K562 (cell line): Measurements from ENCODE around the gene DCAF15. TPM values are rescaled to one million over a fixed set of nuclear protein-coding genes. Genes with fewer than 3 reads are reported as not detected.
A peak's percentile ranks its signal among the peaks of the same experiment; 100 is the strongest.

Experiments
- C11orf30 ChIP-seq: fragments of 450-650 bp; IDR thresholded peaks from 2 replicates; pipeline ENCODE4 v1.6.1; 2016; ENCODE audit warnings: low read depth, mild to moderate bottlenecking
- CHD1 ChIP-seq: fragments of 200-600 bp; sonication (generic); IDR thresholded peaks from one replicate; pipeline ENCODE4 v1.6.1; 2012; ENCODE audit warnings: mild to moderate bottlenecking, moderate library complexity, low read length, inconsistent platforms
- GTF2E2 ChIP-seq: fragments of 200-800 bp; sonication (Bioruptor generic); IDR thresholded peaks from 2 replicates; pipeline ENCODE4 v1.6.1; 2016; ENCODE audit warnings: missing genetic modification characterization, missing compliant biosample characterization
- POLR2AphosphoS5 ChIP-seq: IDR thresholded peaks from 2 replicates; pipeline ENCODE4 v1.6.1; 2011; ENCODE audit warnings: mild to moderate bottlenecking, low read depth, low read length, moderate library complexity; ENCODE audit not compliant: control insufficient read depth, insufficient read depth
- ZNF316 ChIP-seq: fragments of 450-650 bp; IDR thresholded peaks from 2 replicates; pipeline ENCODE4 v1.6.1; 2016
- ZNF445 ChIP-seq: fragments of 250-450 bp; sonication (Bioruptor Pico); IDR thresholded peaks from 2 replicates; pipeline ENCODE4 v1.4.0; 2020; ENCODE audit warnings: low read depth, mild to moderate bottlenecking, moderate library complexity
- polyA plus RNA-seq, 8 experiments: library from polyadenylated mRNA; depleted of rRNA in 4 of 8; stranded (reverse) in 5 of 8; unstranded in 3 of 8; fragments of >200 nt; fragmentation: Nextera tagmentation in 2 of 8; fragmentation: Illumina TruSeq in 1 of 8; extraction: Ambion mirVana in 2 of 8; extraction: Trizol in 1 of 8; gene quantifications; 2 replicates each; pipeline versions ENCODE4 v1.2.1 to v1.2.3, GENCODE V29; 2011 to 2014; ENCODE audit warnings: inconsistent platforms in 1 of 8, missing spikeins in 1 of 8
- total RNA-seq, 7 experiments: library from RNA; depleted of rRNA in 6 of 7; stranded (reverse); fragments of >200 nt in 6 of 7; fragmentation: Illumina TruSeq in 2 of 7; extraction: Trizol in 2 of 7; gene quantifications; 2 replicates each; pipeline versions ENCODE4 v1.2.1 to v1.2.3, GENCODE V29; 2011 to 2021; ENCODE audit warnings: low replicate concordance in 1 of 7
- TF ChIP-seq, protein P1 (sequence below): sonication (generic); formaldehyde crosslinking; IDR thresholded peaks from 2 replicates; pipeline ENCODE4 v1.8.0; 2023; ENCODE audit warnings: mild to moderate bottlenecking, missing genetic modification reagents
- TF ChIP-seq, protein P2 (sequence below), 3 experiments: IDR thresholded peaks in 2 of 3; conservative IDR thresholded peaks in 1 of 3; 2 replicates each; pipeline ENCODE4 v1.5.1; 2011 to 2012; ENCODE audit warnings: low read length in 3 of 3, mild to moderate bottlenecking in 3 of 3, control low read depth in 2 of 3, improper control_type of control experiment in 1 of 3, inconsistent platforms in 1 of 3, low read depth in 1 of 3, mixed read lengths in 1 of 3, moderate library complexity in 1 of 3; ENCODE audit not compliant: insufficient read depth in 2 of 3
- TF ChIP-seq, protein P3 (sequence below): fragments of 450-650 bp; IDR thresholded peaks from 2 replicates; pipeline ENCODE4 v1.6.1; 2016; ENCODE audit warnings: low read depth, mild to moderate bottlenecking, moderate library complexity
- TF ChIP-seq, protein P4 (sequence below): sonication (generic); IDR thresholded peaks from 2 replicates; pipeline ENCODE4 v1.6.1; 2016
- TF ChIP-seq, protein P5 (sequence below): fragments of 250-450 bp; sonication (Bioruptor Pico); IDR thresholded peaks from 2 replicates; pipeline ENCODE4 v1.9.0; 2021; ENCODE audit warnings: mild to moderate bottlenecking, inconsistent platforms
- TF ChIP-seq, protein P6 (sequence below): fragments of 250-450 bp; sonication (Bioruptor Pico); IDR thresholded peaks from 2 replicates; pipeline ENCODE4 v1.4.0; 2020; ENCODE audit warnings: mild to moderate bottlenecking

DCAF15 gene
- total and polyA plus RNA-seq, 9 of the 15 experiments (the other 6 are each of a cell fraction or from before 2014, with no cell fraction given): 0.17 to 68.5 (median 27.7) TPM

DNA sequence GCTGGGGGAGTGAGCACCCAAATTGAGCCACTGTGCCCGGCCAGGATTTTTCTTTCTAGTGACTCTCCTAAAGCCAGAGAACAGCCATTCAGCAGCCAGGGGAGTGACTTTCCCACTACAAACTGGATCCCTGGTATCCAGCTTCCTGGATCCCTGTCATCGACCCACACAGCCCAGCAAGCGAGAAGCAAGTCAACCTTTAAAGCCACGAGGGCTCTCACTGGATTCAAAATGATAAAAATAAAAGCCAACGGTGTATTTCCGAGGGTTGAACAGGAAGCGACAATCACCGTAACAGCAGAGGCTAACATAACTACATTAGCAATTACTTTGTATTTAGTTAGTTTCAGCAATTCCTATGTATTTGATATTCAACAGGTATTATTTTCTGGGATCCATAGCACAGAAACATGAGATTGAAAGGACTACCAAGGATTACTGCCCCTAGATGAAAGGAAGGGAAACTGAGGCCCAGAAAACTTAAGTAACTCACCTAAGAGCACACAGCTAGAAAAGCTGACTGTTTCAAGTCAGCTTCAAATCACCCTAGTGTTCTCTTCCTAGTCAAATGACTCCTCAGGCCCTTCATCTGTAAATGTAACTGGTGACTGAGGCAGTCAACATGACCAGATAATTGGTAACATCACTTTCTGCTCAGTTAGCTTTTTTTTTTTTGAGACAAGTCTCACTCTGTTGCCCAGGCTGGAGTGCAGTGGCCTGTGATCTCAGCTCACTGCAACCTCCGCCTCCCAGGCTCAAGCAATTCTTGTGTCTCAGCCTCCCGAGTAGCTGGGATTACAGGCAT is 51.1 kb downstream of the DCAF15 start (continued):
- TF ChIP-seq, protein P1, sequence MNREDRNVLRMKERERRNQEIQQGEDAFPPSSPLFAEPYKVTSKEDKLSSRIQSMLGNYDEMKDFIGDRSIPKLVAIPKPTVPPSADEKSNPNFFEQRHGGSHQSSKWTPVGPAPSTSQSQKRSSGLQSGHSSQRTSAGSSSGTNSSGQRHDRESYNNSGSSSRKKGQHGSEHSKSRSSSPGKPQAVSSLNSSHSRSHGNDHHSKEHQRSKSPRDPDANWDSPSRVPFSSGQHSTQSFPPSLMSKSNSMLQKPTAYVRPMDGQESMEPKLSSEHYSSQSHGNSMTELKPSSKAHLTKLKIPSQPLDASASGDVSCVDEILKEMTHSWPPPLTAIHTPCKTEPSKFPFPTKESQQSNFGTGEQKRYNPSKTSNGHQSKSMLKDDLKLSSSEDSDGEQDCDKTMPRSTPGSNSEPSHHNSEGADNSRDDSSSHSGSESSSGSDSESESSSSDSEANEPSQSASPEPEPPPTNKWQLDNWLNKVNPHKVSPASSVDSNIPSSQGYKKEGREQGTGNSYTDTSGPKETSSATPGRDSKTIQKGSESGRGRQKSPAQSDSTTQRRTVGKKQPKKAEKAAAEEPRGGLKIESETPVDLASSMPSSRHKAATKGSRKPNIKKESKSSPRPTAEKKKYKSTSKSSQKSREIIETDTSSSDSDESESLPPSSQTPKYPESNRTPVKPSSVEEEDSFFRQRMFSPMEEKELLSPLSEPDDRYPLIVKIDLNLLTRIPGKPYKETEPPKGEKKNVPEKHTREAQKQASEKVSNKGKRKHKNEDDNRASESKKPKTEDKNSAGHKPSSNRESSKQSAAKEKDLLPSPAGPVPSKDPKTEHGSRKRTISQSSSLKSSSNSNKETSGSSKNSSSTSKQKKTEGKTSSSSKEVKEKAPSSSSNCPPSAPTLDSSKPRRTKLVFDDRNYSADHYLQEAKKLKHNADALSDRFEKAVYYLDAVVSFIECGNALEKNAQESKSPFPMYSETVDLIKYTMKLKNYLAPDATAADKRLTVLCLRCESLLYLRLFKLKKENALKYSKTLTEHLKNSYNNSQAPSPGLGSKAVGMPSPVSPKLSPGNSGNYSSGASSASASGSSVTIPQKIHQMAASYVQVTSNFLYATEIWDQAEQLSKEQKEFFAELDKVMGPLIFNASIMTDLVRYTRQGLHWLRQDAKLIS (CRISPR knock-in tag): peak; percentile 25; the same call in 1 of the 2 replicates
- TF ChIP-seq GTF2E2 (tag) (no peak), C11orf30 (peak; percentile 45; the same call in 1 of the 2 replicates), CHD1 (no peak), ZNF445 (CRISPR knock-in tag) (no peak), POLR2AphosphoS5 (no peak), ZNF316 (peak; percentile 84)
- TF ChIP-seq, protein P2, sequence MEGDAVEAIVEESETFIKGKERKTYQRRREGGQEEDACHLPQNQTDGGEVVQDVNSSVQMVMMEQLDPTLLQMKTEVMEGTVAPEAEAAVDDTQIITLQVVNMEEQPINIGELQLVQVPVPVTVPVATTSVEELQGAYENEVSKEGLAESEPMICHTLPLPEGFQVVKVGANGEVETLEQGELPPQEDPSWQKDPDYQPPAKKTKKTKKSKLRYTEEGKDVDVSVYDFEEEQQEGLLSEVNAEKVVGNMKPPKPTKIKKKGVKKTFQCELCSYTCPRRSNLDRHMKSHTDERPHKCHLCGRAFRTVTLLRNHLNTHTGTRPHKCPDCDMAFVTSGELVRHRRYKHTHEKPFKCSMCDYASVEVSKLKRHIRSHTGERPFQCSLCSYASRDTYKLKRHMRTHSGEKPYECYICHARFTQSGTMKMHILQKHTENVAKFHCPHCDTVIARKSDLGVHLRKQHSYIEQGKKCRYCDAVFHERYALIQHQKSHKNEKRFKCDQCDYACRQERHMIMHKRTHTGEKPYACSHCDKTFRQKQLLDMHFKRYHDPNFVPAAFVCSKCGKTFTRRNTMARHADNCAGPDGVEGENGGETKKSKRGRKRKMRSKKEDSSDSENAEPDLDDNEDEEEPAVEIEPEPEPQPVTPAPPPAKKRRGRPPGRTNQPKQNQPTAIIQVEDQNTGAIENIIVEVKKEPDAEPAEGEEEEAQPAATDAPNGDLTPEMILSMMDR (IDR thresholded peaks at IDR 0.05 in 2 of 3, conservative IDR thresholded peaks at IDR 0.05 in 1 of 3; ENCODE audit: insufficient read depth in 2 of 3, low read depth in 1 of 3, low read length in 3 of 3): no peak
- TF ChIP-seq, protein P3, sequence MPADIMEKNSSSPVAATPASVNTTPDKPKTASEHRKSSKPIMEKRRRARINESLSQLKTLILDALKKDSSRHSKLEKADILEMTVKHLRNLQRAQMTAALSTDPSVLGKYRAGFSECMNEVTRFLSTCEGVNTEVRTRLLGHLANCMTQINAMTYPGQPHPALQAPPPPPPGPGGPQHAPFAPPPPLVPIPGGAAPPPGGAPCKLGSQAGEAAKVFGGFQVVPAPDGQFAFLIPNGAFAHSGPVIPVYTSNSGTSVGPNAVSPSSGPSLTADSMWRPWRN: no peak
- TF ChIP-seq, protein P4, sequence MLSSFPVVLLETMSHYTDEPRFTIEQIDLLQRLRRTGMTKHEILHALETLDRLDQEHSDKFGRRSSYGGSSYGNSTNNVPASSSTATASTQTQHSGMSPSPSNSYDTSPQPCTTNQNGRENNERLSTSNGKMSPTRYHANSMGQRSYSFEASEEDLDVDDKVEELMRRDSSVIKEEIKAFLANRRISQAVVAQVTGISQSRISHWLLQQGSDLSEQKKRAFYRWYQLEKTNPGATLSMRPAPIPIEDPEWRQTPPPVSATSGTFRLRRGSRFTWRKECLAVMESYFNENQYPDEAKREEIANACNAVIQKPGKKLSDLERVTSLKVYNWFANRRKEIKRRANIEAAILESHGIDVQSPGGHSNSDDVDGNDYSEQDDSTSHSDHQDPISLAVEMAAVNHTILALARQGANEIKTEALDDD: peak; percentile 47
- TF ChIP-seq, protein P5, sequence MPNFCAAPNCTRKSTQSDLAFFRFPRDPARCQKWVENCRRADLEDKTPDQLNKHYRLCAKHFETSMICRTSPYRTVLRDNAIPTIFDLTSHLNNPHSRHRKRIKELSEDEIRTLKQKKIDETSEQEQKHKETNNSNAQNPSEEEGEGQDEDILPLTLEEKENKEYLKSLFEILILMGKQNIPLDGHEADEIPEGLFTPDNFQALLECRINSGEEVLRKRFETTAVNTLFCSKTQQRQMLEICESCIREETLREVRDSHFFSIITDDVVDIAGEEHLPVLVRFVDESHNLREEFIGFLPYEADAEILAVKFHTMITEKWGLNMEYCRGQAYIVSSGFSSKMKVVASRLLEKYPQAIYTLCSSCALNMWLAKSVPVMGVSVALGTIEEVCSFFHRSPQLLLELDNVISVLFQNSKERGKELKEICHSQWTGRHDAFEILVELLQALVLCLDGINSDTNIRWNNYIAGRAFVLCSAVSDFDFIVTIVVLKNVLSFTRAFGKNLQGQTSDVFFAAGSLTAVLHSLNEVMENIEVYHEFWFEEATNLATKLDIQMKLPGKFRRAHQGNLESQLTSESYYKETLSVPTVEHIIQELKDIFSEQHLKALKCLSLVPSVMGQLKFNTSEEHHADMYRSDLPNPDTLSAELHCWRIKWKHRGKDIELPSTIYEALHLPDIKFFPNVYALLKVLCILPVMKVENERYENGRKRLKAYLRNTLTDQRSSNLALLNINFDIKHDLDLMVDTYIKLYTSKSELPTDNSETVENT (CRISPR knock-in tag): no peak
- TF ChIP-seq, protein P6, sequence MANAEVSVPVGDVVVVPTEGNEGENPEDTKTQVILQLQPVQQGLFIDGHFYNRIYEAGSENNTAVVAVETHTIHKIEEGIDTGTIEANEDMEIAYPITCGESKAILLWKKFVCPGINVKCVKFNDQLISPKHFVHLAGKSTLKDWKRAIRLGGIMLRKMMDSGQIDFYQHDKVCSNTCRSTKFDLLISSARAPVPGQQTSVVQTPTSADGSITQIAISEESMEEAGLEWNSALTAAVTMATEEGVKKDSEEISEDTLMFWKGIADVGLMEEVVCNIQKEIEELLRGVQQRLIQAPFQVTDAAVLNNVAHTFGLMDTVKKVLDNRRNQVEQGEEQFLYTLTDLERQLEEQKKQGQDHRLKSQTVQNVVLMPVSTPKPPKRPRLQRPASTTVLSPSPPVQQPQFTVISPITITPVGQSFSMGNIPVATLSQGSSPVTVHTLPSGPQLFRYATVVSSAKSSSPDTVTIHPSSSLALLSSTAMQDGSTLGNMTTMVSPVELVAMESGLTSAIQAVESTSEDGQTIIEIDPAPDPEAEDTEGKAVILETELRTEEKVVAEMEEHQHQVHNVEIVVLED: no peak
